Erythroblast (primary cell): ENCODE data around the gene INF2.

ENCODE experiments used
- GATA1 ChIP-seq: IDR thresholded peaks from 2 replicates; pipeline ENCODE4 v1.6.1; 2011; ENCODE audit warnings: low read depth, mild to moderate bottlenecking, control low read depth, low read length, moderate library complexity
- POLR2A ChIP-seq: IDR thresholded peaks from 2 replicates; pipeline ENCODE4 v1.6.1; 2011; ENCODE audit warnings: mild to moderate bottlenecking, low read length

DNA sequence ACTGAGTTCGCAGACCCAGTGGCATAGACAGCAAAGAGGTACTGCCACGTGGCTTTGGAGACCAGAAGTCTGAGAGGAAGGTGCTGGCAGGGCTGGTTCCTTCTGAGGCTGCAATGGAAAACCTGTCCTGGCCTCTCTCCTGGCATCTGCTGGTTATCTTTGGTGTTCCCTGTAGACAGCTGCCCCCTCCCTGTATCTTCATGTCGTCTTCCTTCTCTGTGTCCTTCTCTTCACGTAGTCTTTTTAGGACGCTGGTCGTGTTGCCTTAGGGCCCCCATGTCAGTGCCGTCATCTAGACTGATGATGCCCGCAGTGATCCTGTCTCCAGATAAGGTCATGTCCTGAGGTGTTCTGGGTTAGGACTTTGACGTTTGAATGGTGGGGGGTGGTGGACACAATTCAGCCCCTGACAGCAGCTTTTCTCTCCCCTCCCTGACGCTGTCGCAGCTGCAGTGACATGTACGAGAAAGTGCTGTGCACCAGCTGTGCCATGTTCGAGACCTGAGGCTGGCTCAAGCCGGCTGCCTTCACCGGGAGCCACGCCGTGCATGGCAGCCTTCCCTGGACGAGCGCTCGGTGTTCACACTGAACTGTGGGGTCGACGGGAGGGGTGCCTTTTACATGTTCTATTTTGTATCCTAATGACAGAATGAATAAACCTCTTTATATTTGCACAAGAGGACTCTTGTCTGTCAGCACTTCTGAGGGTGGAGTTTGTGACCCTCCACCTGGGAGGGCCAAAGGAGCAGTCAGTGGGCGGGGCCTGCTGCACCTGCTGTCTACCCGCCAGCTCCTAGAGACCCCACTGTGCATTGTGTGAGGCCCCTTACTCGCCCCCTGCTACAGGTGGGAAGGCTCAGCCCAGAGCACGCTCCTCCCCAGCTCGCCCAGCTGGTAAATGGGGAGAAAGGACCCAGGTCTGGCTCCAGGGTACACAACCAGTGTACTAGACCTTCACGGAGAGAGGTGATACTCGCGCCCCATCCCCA is 69.9 kb downstream of the INF2 start:
- TF ChIP-seq POLR2A (no peak), GATA1 (no peak)
